ENCODE data around the gene KCNN2. TPM values are rescaled to one million over a fixed set of nuclear protein-coding genes. Genes with fewer than 3 reads are reported as not detected.

Gene KCNN2
- total RNA-seq, 4 donors from 2014 or later = 0.18 to 0.19 TPM; not detected in 2

- intact Hi-C loops (cut with DNase I) = no loop called here
- Histone ChIP-seq H3K27me3 (no peaks in the 10 kb centered on the region), H3K9me3 (no peaks in the 10 kb centered on the region), H3K36me3 (no peaks in the 10 kb centered on the region), H3K4me3 (no peak overlapping the region), H3K4me1 (no peaks in the 10 kb centered on the region), H3K27ac (no peak overlapping the region)
- 78 to 83% methylated on average over 3 of the region's 3 CpGs for WGBS, 2 donors
- no peak for DNase-seq
- TF ChIP-seq CTCF (IDR thresholded peaks at IDR 0.05) (no peak), POLR2A (IDR thresholded peaks at IDR 0.05) (no peak)
Observed at GRCh38 chr5:114339108-114339507, 22.8 kb upstream of the KCNN2 start.

- DNase-seq = no peak
- H3K36me3 ChIP-seq = no peaks in the 10 kb centered on the region
- no peak overlapping the region for H3K27ac ChIP-seq
- H3K27me3 ChIP-seq = no peaks in the 10 kb centered on the region
- intact Hi-C loops (cut with DNase I) = no loop called here
- no peak for TF ChIP-seq POLR2A (IDR thresholded peaks at IDR 0.05)
- no peak for TF ChIP-seq CTCF (IDR thresholded peaks at IDR 0.05)
- H3K4me3 ChIP-seq = no peak overlapping the region
- no peaks in the 10 kb centered on the region for H3K9me3 ChIP-seq
- 57 to 81% methylated on average over 4 of the region's 4 CpGs for WGBS, 2 donors
- H3K4me1 ChIP-seq = no peaks in the 10 kb centered on the region
Observed at GRCh38 chr5:114346181-114346580, 15.7 kb upstream of the KCNN2 start.

- no peak overlapping the region for H3K4me3 ChIP-seq
- peaks cover 0 to 1% (median 0%) of the 10 kb centered on the region in 3 donors for H3K4me1 ChIP-seq
- no peaks in the 10 kb centered on the region for H3K9me3 ChIP-seq
- H3K27ac ChIP-seq = no peak overlapping the region
- intact Hi-C loops (cut with DNase I) = no loop called here
- no peak for TF ChIP-seq CTCF (IDR thresholded peaks at IDR 0.05)
- TF ChIP-seq POLR2A (IDR thresholded peaks at IDR 0.05) = no peak
- no peak for DNase-seq
- H3K27me3 ChIP-seq = peaks cover 0 to 15% (median 0%) of the 10 kb centered on the region in 4 donors
- no peaks in the 10 kb centered on the region for H3K36me3 ChIP-seq
- 42 to 47% methylated on average over 5 of the region's 5 CpGs for WGBS, 2 donors
Observed at GRCh38 chr5:114355086-114355830, 6.6 kb upstream of the KCNN2 start.

GRCh38 chr5:114358329-114358728 lies 3.5 kb upstream of the KCNN2 start:
- H3K9me3 ChIP-seq = no peaks in the 10 kb centered on the region
- DNase-seq = no peak
- no peak overlapping the region for H3K4me3 ChIP-seq
- peaks cover 25 to 32% (median 26%) of the 10 kb centered on the region in 3 donors for H3K4me1 ChIP-seq
- no peak for TF ChIP-seq POLR2A (IDR thresholded peaks at IDR 0.05)
- TF ChIP-seq CTCF (IDR thresholded peaks at IDR 0.05) = no peak
- no peaks in the 10 kb centered on the region for H3K36me3 ChIP-seq
- WGBS, 2 donors = 58 to 67% methylated on average over 2 of the region's 2 CpGs
- H3K27ac ChIP-seq = no peak overlapping the region
- peaks cover 8 to 45% (median 19%) of the 10 kb centered on the region in 4 donors for H3K27me3 ChIP-seq
- intact Hi-C loops (cut with DNase I) = no loop called here

- 12 to 18% methylated on average over 5 of the region's 5 CpGs for WGBS, 2 donors
- no peak for TF ChIP-seq POLR2A (IDR thresholded peaks at IDR 0.05)
- no peak for TF ChIP-seq CTCF (IDR thresholded peaks at IDR 0.05)
- intact Hi-C loops (cut with DNase I) = no loop called here
Observed at GRCh38 chr5:114360357-114360756, 1.5 kb upstream of the KCNN2 start.

More at GRCh38 chr5:114360357-114360756, 1.5 kb upstream of the KCNN2 start:
- no peak overlapping the region for H3K27ac ChIP-seq
- peaks cover 8 to 66% (median 19%) of the 10 kb centered on the region in 4 donors for H3K27me3 ChIP-seq
- peak overlapping the region; percentile 38 to 65 (median 55) for H3K4me3 ChIP-seq
- no peak for DNase-seq
- H3K36me3 ChIP-seq = no peaks in the 10 kb centered on the region
- H3K4me1 ChIP-seq = peaks cover 26 to 41% (median 29%) of the 10 kb centered on the region in 3 donors
- H3K9me3 ChIP-seq = no peaks in the 10 kb centered on the region
